Measurements from ENCODE around the gene CALML3. TPM values are rescaled to one million over a fixed set of nuclear protein-coding genes. Genes with fewer than 3 reads are reported as not detected.
"Not testable (repeated sequence)": the region's sequence is repeated elsewhere in the genome, so short reads cannot be mapped to it uniquely, and the experiment has no call there.

The CALML3 gene
- total RNA-seq: not detected

DNA sequence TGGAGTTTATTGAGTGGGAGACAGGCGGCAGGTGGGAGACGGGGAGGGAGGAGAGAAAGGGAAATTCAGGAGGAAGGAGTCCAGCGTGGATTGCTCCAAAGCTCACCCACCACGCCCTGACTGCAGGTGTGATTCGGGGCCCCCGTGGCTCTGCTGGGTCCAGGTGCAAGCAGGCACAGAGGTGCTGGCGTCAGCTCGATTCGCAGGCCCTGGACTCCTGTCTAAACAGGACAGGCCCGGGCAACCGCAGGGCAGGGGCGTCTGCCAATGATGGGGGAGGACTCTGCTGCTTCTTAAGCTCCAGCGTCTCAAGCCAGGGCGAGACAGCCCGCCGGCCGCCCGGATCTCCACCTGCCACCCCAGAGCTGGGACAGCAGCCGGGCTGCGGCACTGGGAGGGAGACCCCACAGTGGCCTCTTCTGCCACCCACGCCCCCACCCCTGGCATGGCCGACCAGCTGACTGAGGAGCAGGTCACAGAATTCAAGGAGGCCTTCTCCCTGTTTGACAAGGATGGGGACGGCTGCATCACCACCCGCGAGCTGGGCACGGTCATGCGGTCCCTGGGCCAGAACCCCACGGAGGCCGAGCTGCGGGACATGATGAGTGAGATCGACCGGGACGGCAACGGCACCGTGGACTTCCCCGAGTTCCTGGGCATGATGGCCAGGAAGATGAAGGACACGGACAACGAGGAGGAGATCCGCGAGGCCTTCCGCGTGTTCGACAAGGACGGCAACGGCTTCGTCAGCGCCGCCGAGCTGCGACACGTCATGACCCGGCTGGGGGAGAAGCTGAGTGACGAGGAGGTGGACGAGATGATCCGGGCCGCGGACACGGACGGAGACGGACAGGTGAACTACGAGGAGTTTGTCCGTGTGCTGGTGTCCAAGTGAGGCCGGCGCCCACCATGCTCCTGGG is at the start of gene CALML3:
Gene CALML3 (plus strand): TSS at position 321 of the 920 bp plus-strand sequence. CDS start 125 bp downstream, at position 446.
- no peak within 1 kb of the TSS for H3K27ac Mint-ChIP-seq
- H3K9me3 Mint-ChIP-seq: no peaks in the 10 kb centered on the region
- no peak within 1 kb of the TSS for H3K4me3 Mint-ChIP-seq
- ChIA-PET CTCF (interaction anchor here (0.9 kb wide), 1 partner anchor 11 kb away, joined by 4 read pairs; no protein-coding TSS in a partner anchor), POLR2A (no interaction called here)
- DNase-seq: no peak
- peaks cover 1% of the 10 kb centered on the region for H3K27me3 Mint-ChIP-seq
- no peaks in the 10 kb centered on the region for H3K36me3 Mint-ChIP-seq (ENCODE audit: low read depth)
- H3K4me1 Mint-ChIP-seq: no peaks in the 10 kb centered on the region

DNA sequence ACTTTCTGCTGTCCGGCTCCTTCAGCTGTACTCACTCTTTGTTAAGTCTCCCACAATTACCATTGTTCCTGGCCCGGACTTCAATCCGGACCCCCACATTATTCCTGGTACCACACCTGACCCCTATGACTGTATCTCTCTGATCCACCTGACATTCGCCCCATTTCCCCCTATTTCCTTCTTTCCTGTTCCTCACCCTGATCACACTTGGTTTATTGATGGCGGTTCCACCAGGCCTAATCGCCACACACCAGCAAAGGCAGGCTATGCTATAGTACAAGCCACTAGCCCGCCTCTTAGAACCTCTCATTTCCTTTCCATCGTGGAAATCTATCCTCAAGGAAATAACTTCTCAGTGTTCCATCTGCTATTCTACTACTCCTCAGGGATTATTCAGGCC is 49.7 kb upstream of the CALML3 start:
- H3K36me3 Mint-ChIP-seq (ENCODE audit: low read depth); H3K27ac Mint-ChIP-seq; H3K27me3 Mint-ChIP-seq; H3K4me3 Mint-ChIP-seq; H3K4me1 Mint-ChIP-seq; POLR2A ChIA-PET; H3K9me3 Mint-ChIP-seq; DNase-seq: not testable (repeated sequence)
- CTCF ChIA-PET: interaction anchor here (0.9 kb wide), 1 partner anchor 14 kb away, joined by 3 read pairs; no protein-coding TSS in a partner anchor

- H3K9me3 Mint-ChIP-seq; H3K36me3 Mint-ChIP-seq (ENCODE audit: low read depth); H3K4me1 Mint-ChIP-seq; DNase-seq; H3K27me3 Mint-ChIP-seq; H3K27ac Mint-ChIP-seq; H3K4me3 Mint-ChIP-seq; CTCF ChIA-PET; POLR2A ChIA-PET: not testable (repeated sequence)
Observed at GRCh38 chr10:5475974-5476807, 48.6 kb upstream of the CALML3 start.

DNA sequence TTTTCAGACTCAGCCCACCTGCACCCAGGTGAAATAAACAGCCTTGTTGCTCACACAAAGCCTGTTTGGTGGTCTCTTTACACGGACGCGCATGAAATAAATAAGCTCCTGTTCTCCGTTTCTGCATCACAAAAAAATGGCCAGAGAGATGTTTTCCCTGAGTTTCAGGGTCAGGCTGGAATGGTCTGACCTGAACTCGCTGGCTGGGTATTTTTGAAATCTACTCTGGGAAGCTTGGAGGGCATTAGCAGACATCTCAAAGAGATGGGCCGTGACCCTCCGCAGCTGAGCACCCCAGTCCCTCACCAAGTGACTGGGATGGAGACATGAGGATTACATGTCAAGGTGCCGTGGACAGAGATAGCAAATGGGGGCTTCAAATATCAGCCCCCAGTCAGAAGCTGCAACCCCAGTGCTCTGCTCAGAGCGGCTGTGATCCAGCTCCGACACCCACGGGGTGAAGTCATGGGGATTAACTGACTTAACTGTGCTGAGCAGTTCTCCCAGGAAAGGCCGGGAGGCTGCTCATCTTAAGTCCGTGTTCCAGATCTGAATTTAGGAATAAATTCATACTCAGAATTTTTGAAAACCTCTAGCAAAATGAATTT is 47.7 kb upstream of the CALML3 start:
- H3K4me1 Mint-ChIP-seq: no peaks in the 10 kb centered on the region
- H3K4me3 Mint-ChIP-seq: no peak overlapping the region
- DNase-seq: no peak
- no peaks in the 10 kb centered on the region for H3K36me3 Mint-ChIP-seq (ENCODE audit: low read depth)
- no peak overlapping the region for H3K27ac Mint-ChIP-seq
- ChIA-PET POLR2A (no interaction called here), CTCF (no interaction called here)
- no peaks in the 10 kb centered on the region for H3K9me3 Mint-ChIP-seq
- H3K27me3 Mint-ChIP-seq: peaks cover 2% of the 10 kb centered on the region

GRCh38 chr10:5477948-5478693 is 46.6 kb upstream of the CALML3 start:
- Mint-ChIP-seq H3K4me3 (no peak overlapping the region), H3K9me3 (no peaks in the 10 kb centered on the region), H3K27me3 (peaks cover 2% of the 10 kb centered on the region), H3K4me1 (no peaks in the 10 kb centered on the region), H3K27ac (no peak overlapping the region), H3K36me3 (ENCODE audit: low read depth) (no peaks in the 10 kb centered on the region)
- CTCF ChIA-PET: no interaction called here
- no peak for DNase-seq
- POLR2A ChIA-PET: no interaction called here

DNA sequence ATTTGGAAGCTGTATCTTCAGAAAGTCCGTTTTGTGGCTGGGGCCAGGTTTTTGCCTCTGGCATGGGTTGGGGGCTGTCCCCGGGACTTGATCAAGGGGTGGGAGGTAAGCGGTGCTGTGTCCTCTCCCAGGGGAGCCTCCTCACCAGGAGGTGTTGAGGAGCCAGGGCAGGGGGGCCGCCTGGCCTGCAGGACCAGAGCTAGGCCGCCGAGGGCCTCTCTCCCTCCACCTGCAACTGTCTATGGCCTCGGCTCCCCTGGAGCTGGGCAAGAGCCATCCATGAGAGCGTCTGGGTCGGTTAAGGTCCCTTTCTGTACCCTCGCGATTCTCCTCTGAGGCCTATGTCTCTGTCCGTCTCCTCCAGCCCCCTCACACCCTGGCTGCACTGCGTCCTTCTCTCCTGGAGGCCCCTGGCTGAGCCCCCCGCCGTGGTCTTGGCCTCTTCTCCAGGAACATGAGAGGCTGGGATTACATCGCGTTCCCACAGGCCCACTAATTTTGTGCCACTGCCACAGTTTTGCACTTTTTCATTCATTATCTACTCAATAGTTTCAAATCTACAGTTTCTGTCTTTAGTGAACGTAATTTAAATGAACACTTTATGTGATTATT is 46.0 kb upstream of the CALML3 start:
- Mint-ChIP-seq H3K4me1 (no peaks in the 10 kb centered on the region), H3K27me3 (peaks cover 2% of the 10 kb centered on the region), H3K36me3 (ENCODE audit: low read depth) (no peaks in the 10 kb centered on the region), H3K4me3 (no peak overlapping the region), H3K27ac (no peak overlapping the region), H3K9me3 (no peaks in the 10 kb centered on the region)
- DNase-seq: no peak
- CTCF ChIA-PET: interaction anchor here (0.6 kb wide), 1 partner anchor 163 kb away, joined by 3 read pairs; no protein-coding TSS in a partner anchor
- POLR2A ChIA-PET: no interaction called here

- H3K4me1 Mint-ChIP-seq: no peaks in the 10 kb centered on the region
- H3K9me3 Mint-ChIP-seq: no peaks in the 10 kb centered on the region
- POLR2A ChIA-PET: no interaction called here
- no peaks in the 10 kb centered on the region for H3K36me3 Mint-ChIP-seq (ENCODE audit: low read depth)
- H3K27me3 Mint-ChIP-seq: no peaks in the 10 kb centered on the region
- CTCF ChIA-PET: interaction anchor here (0.5 kb wide), 1 partner anchor 49 kb away, joined by 3 read pairs; no protein-coding TSS in a partner anchor
- H3K27ac Mint-ChIP-seq: no peak overlapping the region
- no peak overlapping the region for H3K4me3 Mint-ChIP-seq
- DNase-seq: no peak
Observed at GRCh38 chr10:5479481-5480161, 45.1 kb upstream of the CALML3 start.

- Mint-ChIP-seq H3K4me3 (no peak overlapping the region), H3K27ac (no peak overlapping the region), H3K9me3 (no peaks in the 10 kb centered on the region), H3K36me3 (ENCODE audit: low read depth) (no peaks in the 10 kb centered on the region), H3K27me3 (peaks cover 3% of the 10 kb centered on the region), H3K4me1 (no peaks in the 10 kb centered on the region)
- ChIA-PET CTCF (no interaction called here), POLR2A (no interaction called here)
- DNase-seq: no peak
Observed at GRCh38 chr10:5480162-5480941, 44.4 kb upstream of the CALML3 start.

DNA sequence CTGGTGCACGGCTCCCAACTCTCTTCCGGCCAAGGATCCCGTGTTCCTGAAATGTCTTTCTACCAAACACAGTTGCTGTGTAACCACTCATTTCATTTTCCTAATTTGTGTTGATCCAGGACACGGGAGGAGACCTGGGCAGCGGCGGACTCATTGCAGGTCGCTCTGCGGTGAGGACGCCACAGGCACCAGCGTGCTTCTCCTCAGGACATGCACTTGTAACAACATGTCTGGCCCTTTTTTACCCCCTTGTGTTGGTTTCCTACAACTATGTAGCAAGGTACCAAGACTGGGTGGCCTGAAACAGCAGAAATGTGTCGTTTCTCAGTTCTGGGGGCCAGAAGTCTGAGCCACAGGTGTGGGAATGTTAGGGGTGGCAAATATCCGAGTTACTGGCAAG is 43.6 kb upstream of the CALML3 start:
- Mint-ChIP-seq H3K9me3 (no peaks in the 10 kb centered on the region), H3K4me3 (no peak overlapping the region)
- POLR2A ChIA-PET: no interaction called here

DNA sequence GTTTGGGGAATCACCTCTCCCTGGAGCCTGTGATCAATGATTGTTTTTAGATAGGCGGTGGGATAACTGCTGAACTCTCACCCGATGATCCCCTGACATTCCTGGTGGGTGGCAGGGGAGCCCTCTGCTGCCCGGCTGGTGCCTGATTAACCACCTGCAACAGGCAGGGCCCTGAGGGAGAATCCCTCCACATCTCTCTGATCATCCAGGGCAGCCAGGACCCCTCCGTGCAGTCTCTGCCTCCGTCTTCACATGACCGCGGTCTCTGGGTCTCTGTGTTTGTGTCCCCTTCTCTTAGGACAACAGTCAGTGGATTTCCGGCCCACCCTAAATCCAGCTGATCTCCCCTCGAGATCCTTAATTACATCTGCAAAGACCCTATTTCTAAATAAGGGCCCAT is 42.7 kb upstream of the CALML3 start:
- CTCF ChIA-PET: no interaction called here
- Mint-ChIP-seq H3K9me3 (no peaks in the 10 kb centered on the region), H3K4me1 (no peaks in the 10 kb centered on the region), H3K27ac (no peak overlapping the region), H3K27me3 (peaks cover 4% of the 10 kb centered on the region), H3K4me3 (no peak overlapping the region), H3K36me3 (ENCODE audit: low read depth) (no peaks in the 10 kb centered on the region)
- POLR2A ChIA-PET: no interaction called here
- no peak for DNase-seq

More for the DNA sequence above, 43.6 kb upstream of the CALML3 start:
- Mint-ChIP-seq H3K36me3 (ENCODE audit: low read depth) (no peaks in the 10 kb centered on the region), H3K27me3 (peaks cover 3% of the 10 kb centered on the region), H3K4me1 (no peaks in the 10 kb centered on the region), H3K27ac (no peak overlapping the region)
- CTCF ChIA-PET: no interaction called here
- no peak for DNase-seq

- Mint-ChIP-seq H3K27me3 (peaks cover 6% of the 10 kb centered on the region), H3K9me3 (no peaks in the 10 kb centered on the region), H3K36me3 (ENCODE audit: low read depth) (no peaks in the 10 kb centered on the region), H3K27ac (no peak overlapping the region), H3K4me3 (no peak overlapping the region), H3K4me1 (peaks cover 4% of the 10 kb centered on the region)
- ChIA-PET CTCF (no interaction called here), POLR2A (no interaction called here)
- DNase-seq: no peak
Observed at GRCh38 chr10:5484205-5484604, 40.6 kb upstream of the CALML3 start.
